Measurements from ENCODE around the gene DUSP23.
A peak's percentile ranks its signal among the peaks of the same experiment; 100 is the strongest.

Gene DUSP23

GRCh38 chr1:159780583-159781582 is at the start of gene DUSP23:
TSS of gene DUSP23 (plus strand) at chr1:159780962. CDS start at chr1:159781101, 139 bp downstream.
- peak; percentile 89 for DNase-seq (ENCODE audit: low read depth)

GRCh38 chr1:159737238-159737916 is 43.4 kb upstream of the DUSP23 start:
- DNase-seq (ENCODE audit: low read depth): no peak

GRCh38 chr1:159743651-159744410 is 36.9 kb upstream of the DUSP23 start:
- no peak for DNase-seq (ENCODE audit: low read depth)

GRCh38 chr1:159746666-159747065 is 34.1 kb upstream of the DUSP23 start:
- DNase-seq (ENCODE audit: low read depth): no peak

DNA sequence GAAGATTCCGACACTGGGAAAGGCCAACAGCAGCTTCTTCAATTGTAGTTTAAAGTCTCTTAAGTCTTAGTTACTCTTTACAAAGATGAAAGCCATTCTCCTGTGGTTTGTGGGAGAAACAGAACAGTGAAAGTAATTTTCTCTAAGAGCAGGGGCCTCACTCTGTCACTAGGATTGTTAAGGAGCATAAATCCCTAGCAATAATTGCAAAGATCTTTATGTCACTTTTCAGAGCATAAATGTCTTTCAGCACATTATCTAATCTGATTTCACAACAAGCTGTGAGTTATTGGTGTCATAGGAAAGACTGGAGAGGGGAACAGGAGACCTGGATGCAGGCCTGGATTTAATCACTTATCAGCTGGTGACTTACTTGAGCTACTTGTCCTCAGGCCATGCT is 32.4 kb upstream of the DUSP23 start:
- no peak for DNase-seq (ENCODE audit: low read depth)

GRCh38 chr1:159749630-159750029 is 31.1 kb upstream of the DUSP23 start:
- no peak for DNase-seq (ENCODE audit: low read depth)

GRCh38 chr1:159750621-159751020 is 30.1 kb upstream of the DUSP23 start:
- DNase-seq (ENCODE audit: low read depth): no peak

- DNase-seq (ENCODE audit: low read depth): no peak
These were observed 29.7 kb upstream of the DUSP23 start for GRCh38 chr1:159751031-159751430.

GRCh38 chr1:159752135-159752580 is 28.6 kb upstream of the DUSP23 start:
- no peak for DNase-seq (ENCODE audit: low read depth)

GRCh38 chr1:159753386-159753785 is 27.4 kb upstream of the DUSP23 start:
- no peak for DNase-seq (ENCODE audit: low read depth)

GRCh38 chr1:159755451-159756007 is 25.2 kb upstream of the DUSP23 start:
- DNase-seq (ENCODE audit: low read depth): no peak

DNA sequence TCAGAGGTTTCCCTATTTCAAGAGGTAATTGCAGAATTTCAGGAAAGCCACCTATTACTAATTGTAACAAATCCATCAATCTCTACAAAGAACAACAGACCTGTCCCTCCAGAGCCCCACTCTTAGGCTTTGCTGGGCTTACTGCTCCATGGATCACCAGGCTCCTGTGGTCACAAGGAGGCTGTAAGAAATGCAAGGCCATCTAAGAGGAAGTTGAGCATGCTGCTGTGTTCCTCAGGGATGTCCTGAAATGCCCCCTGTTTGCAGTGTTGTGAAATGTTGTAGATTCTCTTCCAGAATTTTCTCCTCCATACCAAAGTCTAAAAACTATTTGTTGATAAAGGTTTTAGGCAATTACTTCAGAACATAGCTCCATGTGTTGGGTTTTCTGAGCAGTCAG is 24.4 kb upstream of the DUSP23 start:
- no peak for DNase-seq (ENCODE audit: low read depth)

- DNase-seq (ENCODE audit: low read depth): no peak
These were observed 17.1 kb upstream of the DUSP23 start for GRCh38 chr1:159763686-159764085.

DNA sequence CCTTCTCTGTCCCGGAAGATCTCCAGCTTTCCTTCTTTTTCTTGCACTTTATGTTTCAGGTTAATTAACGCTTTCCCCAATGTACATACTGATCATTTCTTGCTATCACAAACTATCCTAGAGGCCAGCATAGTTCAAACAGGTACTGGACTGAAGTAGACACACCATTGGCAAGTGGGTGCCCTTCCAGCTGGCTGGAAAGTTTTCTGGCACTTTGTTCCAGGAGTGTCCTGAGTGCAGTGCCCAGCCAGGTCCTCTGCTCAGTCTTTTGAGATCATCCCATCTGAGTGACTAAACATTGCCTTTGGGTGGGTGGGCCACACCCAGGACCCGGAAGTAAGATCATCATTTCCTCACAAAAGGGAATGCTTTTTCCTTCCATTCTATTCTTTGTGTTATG is 15.0 kb upstream of the DUSP23 start:
- no peak for DNase-seq (ENCODE audit: low read depth)

DNA sequence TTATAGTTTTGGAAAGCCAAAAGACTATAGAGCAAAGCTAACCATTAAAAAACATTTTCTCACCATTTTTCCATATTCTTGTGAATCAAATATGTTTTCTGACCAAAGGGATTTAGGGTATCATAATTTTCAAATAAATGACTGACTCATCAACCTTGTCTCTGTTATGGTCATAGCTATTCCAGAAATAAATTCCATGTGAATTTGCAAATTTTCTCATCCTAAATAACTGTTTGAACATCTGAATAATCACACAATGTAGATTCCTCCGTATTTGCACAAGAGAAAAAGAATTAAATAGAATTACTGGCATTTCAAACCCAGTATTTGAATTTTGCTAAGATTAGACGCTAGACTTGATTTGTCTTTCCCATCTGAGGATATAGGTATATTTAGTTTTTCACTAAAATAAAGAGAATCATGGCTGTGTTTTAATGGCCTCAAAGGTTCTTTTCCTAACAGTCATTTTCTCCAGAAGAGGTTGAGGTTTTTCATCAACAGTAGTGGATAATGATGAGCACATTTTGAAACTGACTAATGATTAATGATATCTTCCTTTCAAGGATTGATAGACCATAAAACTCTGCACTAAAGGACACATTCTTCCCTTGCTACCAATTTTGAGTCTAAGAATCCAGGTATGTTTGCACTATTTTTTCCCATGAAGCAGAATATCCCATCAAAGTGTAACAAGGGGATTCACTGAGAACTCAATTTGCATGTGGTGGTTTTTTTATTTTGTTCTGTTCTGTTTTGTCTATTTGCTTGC is 9.5 kb upstream of the DUSP23 start:
- DNase-seq (ENCODE audit: low read depth): no peak

GRCh38 chr1:159774465-159774864 is 6.3 kb upstream of the DUSP23 start:
- no peak for DNase-seq (ENCODE audit: low read depth)

GRCh38 chr1:159775716-159776115 is 5.0 kb upstream of the DUSP23 start:
- DNase-seq (ENCODE audit: low read depth): no peak

DNA sequence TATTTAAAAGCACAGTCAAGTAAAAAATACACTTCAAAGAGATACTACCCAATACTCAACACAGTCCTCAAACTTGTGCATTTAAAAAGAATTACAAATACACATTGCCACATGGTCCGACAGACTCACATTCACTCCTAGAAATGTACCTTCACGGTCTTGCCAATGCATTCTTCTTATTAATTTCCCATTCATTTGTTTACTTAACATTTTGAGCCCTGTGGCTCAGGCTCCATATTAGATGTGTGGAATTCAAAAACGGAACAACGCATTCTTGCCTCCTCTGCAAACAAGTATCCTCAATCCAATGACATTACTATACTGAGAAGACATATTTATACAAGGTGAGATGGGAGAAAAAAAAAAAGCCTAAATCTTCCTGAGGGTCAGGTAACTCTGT is 2.5 kb upstream of the DUSP23 start:
- no peak for DNase-seq (ENCODE audit: low read depth)

DNA sequence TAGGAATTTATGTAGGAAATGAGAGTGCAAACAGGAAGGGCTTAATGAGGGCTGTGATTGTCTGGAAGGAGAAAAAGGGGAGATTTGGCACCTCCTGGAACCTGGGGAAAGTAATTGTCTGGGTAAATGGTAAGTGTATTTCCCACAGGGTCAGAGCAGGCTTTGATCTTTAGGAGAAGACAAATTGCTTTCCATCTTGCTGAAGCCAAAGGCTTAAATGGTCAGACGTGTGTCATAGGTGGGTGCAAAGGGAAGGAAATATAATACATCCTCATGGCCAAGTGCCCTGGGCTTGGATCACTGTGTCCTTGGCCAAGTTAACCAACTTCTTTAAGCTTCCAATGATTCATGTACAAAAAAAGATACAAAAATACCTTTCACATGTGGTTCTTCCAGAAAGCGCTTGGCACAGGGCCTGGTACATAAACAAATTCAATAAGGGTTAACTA is 1.3 kb upstream of the DUSP23 start:
- DNase-seq (ENCODE audit: low read depth): no peak

- no peak for DNase-seq (ENCODE audit: low read depth)
These were observed 1.2 kb downstream of the DUSP23 start for GRCh38 chr1:159781992-159782391.

GRCh38 chr1:159783724-159784123 is 3.0 kb downstream of the DUSP23 start:
- DNase-seq (ENCODE audit: low read depth): no peak

All from activated gamma-delta T cell treated with anti-CD3 and anti-CD28 coated beads, Interleukin-2, amount 50 U/mL, for 16 hours (primary cell).